Progenitor cell of endocrine pancreas (in vitro differentiated cells): ENCODE data around the gene CTBS. TPM values are rescaled to one million over a fixed set of nuclear protein-coding genes. Genes with fewer than 3 reads are reported as not detected.
A peak's percentile ranks its signal among the peaks of the same experiment; 100 is the strongest.
"Not testable (repeated sequence)": the region's sequence is repeated elsewhere in the genome, so short reads cannot be mapped to it uniquely, and the experiment has no call there.

Experiments used
- DNase-seq: peaks from one replicate; pipeline ENCODE4 v3.0.0; 2021; ENCODE audit warnings: low spot score; ENCODE audit not compliant: unreplicated experiment
- H3K27ac Mint-ChIP-seq: 2 replicates; pipeline ENCODE4 v1.8.0; 2021; ENCODE audit warnings: mild to moderate bottlenecking, moderate library complexity, mixed read lengths
- H3K27me3 Mint-ChIP-seq: 2 replicates; pipeline ENCODE4 v1.8.0; 2021; ENCODE audit warnings: mixed read lengths
- H3K36me3 Mint-ChIP-seq: 2 replicates; pipeline ENCODE4 v1.8.0; 2022; ENCODE audit warnings: mixed read lengths; ENCODE audit not compliant: insufficient read depth
- H3K4me1 Mint-ChIP-seq: 2 replicates; pipeline ENCODE4 v1.8.0; 2021; ENCODE audit warnings: low read depth, mixed read lengths
- H3K4me3 Mint-ChIP-seq: 2 replicates; pipeline ENCODE4 v1.8.0; 2021; ENCODE audit warnings: low read depth, mild to moderate bottlenecking, moderate library complexity, mixed read lengths
- H3K9me3 Mint-ChIP-seq: 2 replicates; pipeline ENCODE4 v1.8.0; 2021; ENCODE audit warnings: low read depth, mixed read lengths
- CTCF ChIP-seq: fragments of 200-600 bp; sonication (generic); IDR thresholded peaks from one replicate; pipeline ENCODE4 v1.5.0; 2021; ENCODE audit warnings: antibody characterized with exemption, mild to moderate bottlenecking; ENCODE audit not compliant: unreplicated experiment
- total RNA-seq: library from RNA; stranded (reverse); gene quantifications from 2 replicates; pipeline ENCODE4 v1.2.1, GENCODE V29; 2021

Gene CTBS
- total RNA-seq, 1 donor from 2014 or later = 10.1 TPM

DNA sequence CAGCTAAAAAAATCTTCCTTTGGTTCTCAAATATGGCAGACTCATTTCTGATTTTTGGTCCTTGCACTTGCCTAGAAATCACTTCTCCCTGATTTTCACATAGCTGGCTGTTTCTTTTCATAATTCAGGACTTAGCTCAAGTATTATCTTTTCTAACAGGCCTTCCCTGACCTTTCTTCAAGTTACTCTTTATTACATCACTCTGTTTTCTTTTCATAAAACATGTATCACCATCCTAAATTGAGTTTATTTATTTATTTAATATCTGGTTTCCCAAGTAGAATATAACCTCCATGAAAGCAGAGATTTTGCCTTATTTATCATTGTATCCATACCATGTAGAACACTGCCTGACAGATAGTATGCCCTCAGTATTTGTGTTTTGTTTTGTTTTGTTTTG is 49.6 kb downstream of the CTBS start:
- DNase-seq = no peak
- Mint-ChIP-seq H3K27me3 (no peaks in the 10 kb centered on the region), H3K4me3 (no peak overlapping the region), H3K27ac (no peak overlapping the region), H3K4me1 (no peaks in the 10 kb centered on the region), H3K9me3 (peaks cover 9% of the 10 kb centered on the region), H3K36me3 (peaks cover 7% of the 10 kb centered on the region)
- TF ChIP-seq CTCF = no peak

GRCh38 chr1:84510668-84511067 is 63.6 kb downstream of the CTBS start:
- Mint-ChIP-seq H3K4me1 (no peaks in the 10 kb centered on the region), H3K9me3 (peaks cover 19% of the 10 kb centered on the region), H3K4me3 (no peak overlapping the region), H3K27ac (no peak overlapping the region), H3K27me3 (no peaks in the 10 kb centered on the region), H3K36me3 (peaks cover 16% of the 10 kb centered on the region)
- DNase-seq = no peak
- TF ChIP-seq CTCF = no peak

- no peak overlapping the region for H3K4me3 Mint-ChIP-seq
- no peak for DNase-seq
- H3K4me1 Mint-ChIP-seq = no peaks in the 10 kb centered on the region
- no peak overlapping the region for H3K27ac Mint-ChIP-seq
- H3K9me3 Mint-ChIP-seq = peaks cover 19% of the 10 kb centered on the region
- H3K27me3 Mint-ChIP-seq = no peaks in the 10 kb centered on the region
- no peak for TF ChIP-seq CTCF
- H3K36me3 Mint-ChIP-seq = peaks cover 16% of the 10 kb centered on the region
These were observed 64.1 kb downstream of the CTBS start for GRCh38 chr1:84510165-84510564.

- H3K4me3 Mint-ChIP-seq = no peak overlapping the region
These were observed 65.2 kb downstream of the CTBS start for GRCh38 chr1:84509029-84509428.

DNA sequence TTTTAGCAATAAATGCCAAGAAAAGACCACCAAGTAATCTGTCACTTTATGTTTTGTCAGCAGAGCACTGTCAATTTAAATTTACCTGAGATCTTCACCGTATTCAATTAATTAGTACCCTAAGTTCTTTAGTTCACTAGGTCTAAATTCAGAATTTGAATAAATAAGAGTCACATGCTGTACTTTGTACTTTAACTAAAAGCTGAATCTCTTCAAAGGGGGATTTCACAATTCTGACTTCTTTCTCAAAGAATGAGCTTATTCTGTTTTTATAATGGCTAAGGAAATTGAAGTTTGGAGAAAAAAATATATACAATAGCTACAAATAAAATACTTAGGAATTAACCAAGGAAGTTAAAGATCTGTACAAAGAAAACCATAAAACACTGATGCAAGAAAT is 65.7 kb downstream of the CTBS start:
- Mint-ChIP-seq H3K27me3 (no peaks in the 10 kb centered on the region), H3K36me3 (peaks cover 16% of the 10 kb centered on the region), H3K9me3 (peaks cover 19% of the 10 kb centered on the region), H3K4me3 (peak overlapping the region; percentile 17), H3K27ac (no peak overlapping the region), H3K4me1 (peaks cover 12% of the 10 kb centered on the region)
- no peak for TF ChIP-seq CTCF
- DNase-seq = no peak

More at GRCh38 chr1:84509029-84509428, 65.2 kb downstream of the CTBS start:
- no peak for DNase-seq
- H3K27me3 Mint-ChIP-seq = no peaks in the 10 kb centered on the region
- TF ChIP-seq CTCF = no peak
- H3K27ac Mint-ChIP-seq = no peak overlapping the region
- peaks cover 16% of the 10 kb centered on the region for H3K36me3 Mint-ChIP-seq
- H3K9me3 Mint-ChIP-seq = peaks cover 19% of the 10 kb centered on the region
- H3K4me1 Mint-ChIP-seq = peaks cover 7% of the 10 kb centered on the region

DNA sequence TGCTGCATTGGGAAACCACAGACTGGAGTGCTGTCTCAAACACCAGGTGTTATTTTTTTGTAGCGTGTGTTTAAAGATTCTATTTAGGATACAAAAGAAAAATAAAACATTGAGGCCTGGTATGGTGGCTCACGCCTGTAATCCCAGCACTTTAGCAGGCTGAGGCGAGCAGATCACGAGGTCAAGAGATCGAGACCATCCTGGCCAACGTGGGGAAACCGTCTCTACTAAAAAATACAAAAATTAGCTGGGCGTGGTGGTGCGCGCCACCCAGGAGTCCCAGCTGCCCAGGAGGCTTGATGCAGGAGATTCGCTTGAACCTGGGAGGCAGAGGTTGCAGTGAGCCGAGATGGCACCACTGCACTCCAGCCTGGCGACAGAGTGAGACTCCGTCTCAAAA is 66.4 kb downstream of the CTBS start:
- H3K4me1 Mint-ChIP-seq = peaks cover 18% of the 10 kb centered on the region
- peak overlapping the region; percentile 29 for H3K27ac Mint-ChIP-seq
- H3K27me3 Mint-ChIP-seq, DNase-seq: not testable (repeated sequence)
- H3K9me3 Mint-ChIP-seq = peaks cover 19% of the 10 kb centered on the region
- peaks cover 16% of the 10 kb centered on the region for H3K36me3 Mint-ChIP-seq
- peak overlapping the region; percentile 17 for H3K4me3 Mint-ChIP-seq
